ENCODE measurements around the gene ATF5.

DNA sequence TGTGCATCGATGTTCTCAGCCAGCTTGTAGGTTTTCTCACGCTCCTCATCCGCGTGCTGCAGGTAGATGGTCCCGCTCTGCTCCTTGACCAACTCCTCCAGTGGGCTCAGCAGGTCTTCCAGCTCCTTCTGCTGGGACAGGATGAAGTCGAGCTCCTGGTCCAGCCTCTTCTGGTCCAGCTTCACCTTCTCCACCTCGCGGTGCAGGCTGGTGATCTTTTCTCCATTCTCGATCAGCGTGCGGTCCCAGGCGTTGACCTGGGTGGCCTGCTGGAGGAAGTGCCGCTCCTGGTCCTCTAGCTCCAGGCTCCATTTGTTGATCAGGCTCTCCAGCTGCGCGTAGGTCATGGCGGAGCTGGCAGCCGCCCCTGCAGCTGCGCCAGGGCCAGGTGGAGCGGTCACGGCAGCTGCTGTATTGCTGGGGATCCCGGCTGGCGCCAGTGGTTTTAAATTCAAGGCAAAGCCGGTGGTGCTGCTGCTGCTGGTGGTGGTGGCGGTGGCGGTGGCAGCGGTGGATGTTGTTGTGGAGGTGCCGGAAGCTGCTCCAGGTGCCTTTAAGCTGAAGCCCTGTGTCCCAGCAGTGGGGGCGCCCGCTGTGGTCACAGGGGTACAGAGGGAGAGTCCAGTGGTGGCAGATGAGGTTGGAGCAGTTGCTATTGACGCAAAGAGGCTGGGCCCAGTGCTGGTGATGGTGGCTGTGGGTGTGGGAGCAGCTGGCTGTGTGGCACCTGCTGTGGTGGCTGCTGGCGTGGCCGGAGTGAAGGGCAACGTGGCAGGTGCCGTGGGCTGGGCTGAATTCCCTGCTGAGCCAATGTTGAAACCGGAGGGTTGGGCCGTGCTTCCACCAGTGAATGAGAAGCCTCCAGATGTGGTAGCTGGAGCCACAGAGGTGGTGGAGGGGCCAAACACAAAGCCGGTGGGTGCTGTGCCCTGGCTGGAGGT is 20.3 kb upstream of the ATF5 start:
- TF ChIP-seq, protein P1, sequence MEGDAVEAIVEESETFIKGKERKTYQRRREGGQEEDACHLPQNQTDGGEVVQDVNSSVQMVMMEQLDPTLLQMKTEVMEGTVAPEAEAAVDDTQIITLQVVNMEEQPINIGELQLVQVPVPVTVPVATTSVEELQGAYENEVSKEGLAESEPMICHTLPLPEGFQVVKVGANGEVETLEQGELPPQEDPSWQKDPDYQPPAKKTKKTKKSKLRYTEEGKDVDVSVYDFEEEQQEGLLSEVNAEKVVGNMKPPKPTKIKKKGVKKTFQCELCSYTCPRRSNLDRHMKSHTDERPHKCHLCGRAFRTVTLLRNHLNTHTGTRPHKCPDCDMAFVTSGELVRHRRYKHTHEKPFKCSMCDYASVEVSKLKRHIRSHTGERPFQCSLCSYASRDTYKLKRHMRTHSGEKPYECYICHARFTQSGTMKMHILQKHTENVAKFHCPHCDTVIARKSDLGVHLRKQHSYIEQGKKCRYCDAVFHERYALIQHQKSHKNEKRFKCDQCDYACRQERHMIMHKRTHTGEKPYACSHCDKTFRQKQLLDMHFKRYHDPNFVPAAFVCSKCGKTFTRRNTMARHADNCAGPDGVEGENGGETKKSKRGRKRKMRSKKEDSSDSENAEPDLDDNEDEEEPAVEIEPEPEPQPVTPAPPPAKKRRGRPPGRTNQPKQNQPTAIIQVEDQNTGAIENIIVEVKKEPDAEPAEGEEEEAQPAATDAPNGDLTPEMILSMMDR (IDR thresholded peaks at IDR 0.05) = no peak
- TF ChIP-seq EZH2 (IDR thresholded peaks at IDR 0.05; ENCODE audit: borderline replicate concordance, insufficient read depth, low read depth, low read length, poor library complexity, severe bottlenecking) = no peak

Data from B cell (primary cell).